Activated CD4-positive, alpha-beta T cell treated with anti-CD3 and anti-CD28 coated beads for 48 hours (primary cell): Measurements from ENCODE around the gene CEBPZOS.
A peak's percentile ranks its signal among the peaks of the same experiment; 100 is the strongest.
"Not testable (repeated sequence)": the region's sequence is repeated elsewhere in the genome, so short reads cannot be mapped to it uniquely, and the experiment has no call there.

ENCODE experiments used
- DNase-seq: peaks from one replicate; pipeline ENCODE4 v3.0.0-alpha.2; 2020

The CEBPZOS gene

DNA sequence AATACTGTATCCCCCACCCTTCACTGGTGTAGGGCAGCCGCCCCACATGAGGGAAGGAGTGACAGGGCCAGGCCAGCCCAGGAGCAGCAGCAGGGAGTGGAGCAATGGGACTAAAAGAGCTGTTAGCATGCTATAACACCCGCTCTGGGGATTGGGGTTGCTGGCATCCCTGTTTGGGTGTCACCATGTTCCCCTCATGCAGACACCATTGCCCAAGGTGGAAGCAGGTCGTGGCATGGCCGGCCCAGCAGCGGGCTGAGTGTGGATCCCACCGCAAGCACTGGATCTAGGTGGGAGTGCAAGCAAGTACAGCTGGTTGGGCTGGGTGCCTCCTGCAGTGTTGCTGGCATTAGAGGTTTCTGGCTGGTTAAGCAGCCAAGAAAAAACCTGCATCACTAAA is 4.5 kb upstream of the CEBPZOS start:
- no peak for DNase-seq

DNA sequence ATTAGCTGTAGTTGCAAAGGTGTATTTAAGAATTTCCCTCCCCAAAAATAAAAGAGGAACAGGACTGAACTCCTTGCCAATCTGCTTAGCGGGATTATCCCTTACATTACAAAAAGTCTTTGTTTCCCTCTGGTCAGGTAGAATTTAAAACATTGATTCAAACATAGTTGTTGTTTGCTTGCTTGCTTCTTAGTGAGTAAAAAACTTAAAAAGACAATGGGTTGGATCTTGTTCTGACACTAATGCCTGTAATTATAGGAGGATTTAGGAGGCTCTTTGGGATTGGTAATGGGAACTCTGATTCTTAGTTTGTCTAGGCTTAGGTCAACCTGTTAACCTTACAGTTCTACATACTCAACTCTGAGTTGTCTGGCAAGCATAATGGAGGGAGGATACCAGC is 3.7 kb upstream of the CEBPZOS start:
- DNase-seq, result no peak

DNA sequence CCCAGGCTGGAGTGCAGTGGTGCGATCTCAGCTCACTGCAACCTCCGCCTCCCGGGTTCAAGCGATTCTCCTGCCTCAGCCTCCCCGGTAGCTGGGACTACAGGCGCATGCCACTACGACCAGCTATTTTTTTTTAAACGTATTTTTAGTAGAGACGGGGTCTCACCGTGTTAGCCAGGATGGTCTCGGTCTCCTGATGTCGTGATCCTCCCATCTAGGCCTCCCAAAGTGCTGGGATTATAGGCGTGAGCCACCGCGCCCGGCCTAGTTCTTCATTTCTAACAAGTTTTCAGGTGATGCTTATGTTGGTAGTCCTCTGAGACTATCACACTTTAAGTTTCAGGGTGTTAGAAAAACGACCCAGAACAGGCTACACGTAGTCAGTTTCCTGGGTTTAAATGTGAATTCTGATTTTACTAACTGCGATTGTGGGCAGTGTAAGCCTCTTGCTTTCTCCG is 405 bp upstream of the CEBPZOS start:
- not testable (repeated sequence) for DNase-seq

DNA sequence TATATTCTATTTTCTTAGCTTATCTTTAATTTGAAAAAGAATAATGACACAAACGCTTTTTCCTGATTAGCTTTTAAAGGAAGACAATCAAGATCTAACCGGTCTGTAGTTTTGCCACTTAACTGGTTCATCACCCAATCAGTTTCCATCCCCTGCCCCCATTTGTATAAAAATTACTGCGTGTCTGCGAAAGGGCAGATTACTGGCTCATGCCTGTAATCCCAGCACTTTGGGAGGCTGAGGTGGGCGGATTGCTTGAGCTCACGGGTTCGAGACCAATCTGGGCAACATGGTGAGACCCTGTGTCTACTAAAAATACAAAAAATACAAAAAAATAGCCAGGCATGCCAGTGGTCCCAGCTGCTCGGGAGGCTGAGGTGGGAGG is 2.4 kb downstream of the CEBPZOS start:
- DNase-seq, result no peak

DNA sequence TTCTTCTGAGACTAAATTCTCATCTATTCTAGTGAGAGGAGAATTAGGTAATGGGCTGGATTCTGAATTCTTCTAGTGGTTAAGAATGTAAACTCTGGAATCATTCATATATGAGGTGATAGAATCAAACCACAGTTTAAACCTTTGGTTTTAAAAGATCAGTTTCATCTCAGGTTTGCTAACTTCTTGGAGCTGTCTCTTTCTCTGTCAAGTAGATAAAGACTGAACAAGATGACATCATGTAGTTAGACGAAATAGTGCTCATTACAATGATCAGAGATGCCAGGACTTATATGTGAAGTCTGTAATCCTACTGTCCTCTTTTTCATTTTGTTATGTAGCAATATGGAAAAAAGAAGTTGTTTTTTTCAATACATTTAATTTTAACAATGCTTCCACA is 4.9 kb downstream of the CEBPZOS start:
- DNase-seq, result no peak

DNA sequence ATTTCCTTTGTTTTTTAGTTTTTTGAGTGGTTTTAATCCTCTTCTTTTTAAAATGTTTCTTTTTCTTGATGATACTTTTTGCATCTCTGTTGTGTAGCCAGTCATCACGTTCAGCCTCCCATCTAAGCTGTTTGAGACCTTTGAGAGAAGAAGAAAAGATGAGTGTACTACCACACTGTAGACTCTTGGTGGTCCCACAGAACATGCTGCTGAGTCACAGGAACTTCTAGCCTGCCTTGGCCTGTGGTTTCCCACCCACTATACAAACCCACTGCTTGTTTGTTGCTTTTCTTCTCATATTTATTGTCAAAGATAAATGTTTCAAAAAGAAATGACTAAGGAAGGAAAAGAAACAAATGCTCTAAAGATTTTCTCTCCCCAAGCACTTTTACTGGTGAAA is 5.5 kb downstream of the CEBPZOS start:
- peak; percentile 27 for DNase-seq

DNA sequence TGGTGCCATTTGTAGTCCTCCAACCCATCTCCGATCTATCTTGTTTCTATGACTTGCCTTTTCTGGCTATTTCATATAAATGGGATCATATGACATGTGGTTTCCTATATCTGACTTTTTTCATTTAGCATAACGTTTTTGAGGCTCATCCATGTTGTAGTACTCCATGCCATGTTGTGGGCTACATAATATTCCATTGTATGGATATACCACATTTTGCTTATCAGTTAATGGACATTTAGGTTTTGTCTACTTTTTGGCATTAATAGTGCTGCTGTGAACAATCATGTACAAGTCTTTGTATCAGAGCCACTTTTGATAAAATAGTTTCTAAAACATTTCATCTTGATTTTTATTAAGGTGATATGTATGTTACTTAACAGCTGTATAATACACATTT is 7.4 kb downstream of the CEBPZOS start:
- no peak for DNase-seq

DNA sequence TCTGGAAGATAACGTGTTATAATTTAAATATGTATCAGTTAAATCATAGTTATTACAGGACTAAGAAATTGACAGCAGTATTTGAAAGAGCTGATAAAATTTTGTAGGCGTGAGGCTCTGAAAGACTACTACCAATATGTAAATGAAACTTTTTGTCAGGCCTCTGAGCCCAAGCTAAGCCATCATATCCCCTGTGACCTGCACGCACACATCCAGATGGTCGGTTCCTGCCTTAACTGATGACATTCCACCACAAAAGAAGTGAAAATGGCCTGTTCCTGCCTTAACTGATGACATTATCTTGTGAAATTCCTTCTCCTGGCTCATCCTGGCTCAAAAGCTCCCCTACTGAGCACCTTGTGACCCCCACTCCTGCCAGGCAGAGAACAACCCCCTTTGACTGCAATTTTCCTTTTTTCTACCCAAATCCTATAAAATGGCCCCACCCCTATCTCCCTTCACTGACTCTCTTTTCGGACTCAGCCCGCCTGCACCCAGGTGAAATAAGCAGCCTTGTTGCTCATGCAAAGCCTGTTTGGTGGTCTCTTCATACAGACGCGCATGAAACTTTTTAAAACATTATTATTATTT is 8.9 kb downstream of the CEBPZOS start:
- DNase-seq, result not testable (repeated sequence)

DNA sequence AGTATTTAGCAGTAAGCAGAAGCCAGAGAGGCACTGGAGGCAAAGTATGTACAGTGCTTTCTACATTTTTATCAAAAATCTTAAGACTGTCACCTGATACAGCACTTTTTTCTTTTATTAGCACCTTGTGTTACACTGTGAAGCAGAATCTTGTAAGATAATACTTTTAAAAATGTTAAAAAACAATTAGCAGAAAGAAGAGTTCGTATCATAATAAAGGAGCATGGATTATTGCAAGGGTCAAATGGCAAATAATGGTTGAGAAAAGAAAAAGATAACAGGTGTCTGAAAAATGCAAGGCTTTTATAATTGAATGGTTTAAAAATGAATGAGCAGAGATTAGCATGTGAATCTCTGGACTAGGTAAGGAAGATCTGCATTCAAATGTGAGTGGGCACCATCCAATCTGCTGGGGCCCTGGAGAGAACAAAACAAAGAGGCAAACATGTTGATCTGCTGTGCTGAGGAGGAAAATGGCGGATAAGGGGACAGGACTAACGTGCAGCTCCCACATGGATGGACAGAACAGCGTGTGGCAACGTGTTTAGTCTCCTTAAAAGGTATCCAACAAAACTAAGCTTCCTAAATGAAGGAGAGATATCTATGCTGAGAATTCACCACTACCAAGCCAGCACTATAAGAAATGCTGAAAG is 9.5 kb downstream of the CEBPZOS start:
- DNase-seq, result no peak

DNA sequence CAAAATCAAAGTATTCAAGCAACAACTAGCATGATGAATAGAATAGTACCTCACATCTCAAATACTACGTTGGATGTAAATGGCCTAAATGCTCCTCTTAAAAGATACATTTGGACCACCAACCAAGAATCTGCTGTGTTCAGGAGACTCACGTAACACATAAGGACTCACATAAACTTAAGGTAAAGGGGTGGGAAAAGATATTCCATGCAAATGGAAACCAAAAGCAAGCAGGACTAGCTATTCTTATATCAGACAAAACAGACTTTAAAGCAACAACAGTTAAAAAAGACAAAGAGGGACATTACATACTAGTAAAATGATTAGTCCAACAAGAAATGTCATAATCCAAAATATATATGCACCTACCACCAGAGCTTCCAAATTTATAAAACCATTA is 10.5 kb downstream of the CEBPZOS start:
- DNase-seq, result not testable (repeated sequence)

DNA sequence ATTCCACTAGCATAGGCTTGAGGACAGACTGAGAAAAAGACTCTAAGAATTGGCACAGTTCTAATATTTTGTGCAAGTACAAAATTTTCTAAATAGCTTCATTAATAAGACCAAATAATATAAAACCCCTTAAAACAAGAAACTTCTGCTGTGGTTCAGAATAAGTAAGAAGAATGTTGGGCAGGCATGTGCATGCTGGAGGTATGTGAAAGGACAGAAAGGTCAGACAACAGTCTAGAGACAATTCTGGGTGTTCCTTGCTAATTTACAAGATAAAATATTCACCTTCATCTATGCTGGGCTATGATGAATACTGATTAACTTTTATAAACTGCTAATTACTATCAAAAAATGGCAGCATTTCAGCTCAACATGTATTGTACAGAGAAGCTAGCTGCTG is 14.9 kb downstream of the CEBPZOS start:
- DNase-seq, result no peak

DNA sequence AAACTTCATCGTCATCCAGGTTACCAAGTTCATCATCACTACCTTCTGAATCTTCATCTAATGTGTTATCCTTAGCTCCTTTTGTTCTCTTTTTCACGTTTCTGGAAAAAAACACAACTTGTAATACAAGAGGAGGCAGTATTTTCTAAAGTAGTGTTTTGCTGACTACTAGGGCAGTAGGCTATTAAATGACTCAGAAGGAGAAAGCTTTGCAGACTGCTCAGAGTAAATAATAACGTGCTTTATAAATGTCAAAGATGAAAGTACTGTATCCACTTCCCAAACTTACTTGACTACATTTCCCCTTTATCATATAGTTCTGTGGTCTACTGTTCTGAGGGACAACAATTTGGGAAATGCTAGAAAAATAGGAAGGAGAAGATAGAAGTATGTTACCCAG is 15.6 kb downstream of the CEBPZOS start:
- no peak for DNase-seq

DNA sequence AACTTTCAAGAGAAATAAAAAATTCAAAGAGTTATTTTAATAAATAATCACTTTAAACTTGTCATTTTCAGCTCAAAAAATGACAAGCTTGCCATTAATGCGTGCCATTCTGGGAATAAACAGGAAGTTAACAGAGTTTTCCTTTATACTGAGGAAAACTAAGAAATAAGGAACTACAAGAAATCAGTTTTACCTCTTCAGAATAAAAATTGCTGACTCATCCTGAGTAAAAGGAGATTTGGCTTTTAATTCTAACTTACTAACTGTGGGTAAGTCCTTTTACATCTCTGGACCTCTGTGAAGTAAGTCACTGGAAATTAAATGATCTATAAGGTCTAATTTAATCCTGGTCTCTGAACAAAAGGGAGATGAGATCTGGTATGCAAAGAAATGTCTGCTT is 19.0 kb downstream of the CEBPZOS start:
- DNase-seq, result no peak

DNA sequence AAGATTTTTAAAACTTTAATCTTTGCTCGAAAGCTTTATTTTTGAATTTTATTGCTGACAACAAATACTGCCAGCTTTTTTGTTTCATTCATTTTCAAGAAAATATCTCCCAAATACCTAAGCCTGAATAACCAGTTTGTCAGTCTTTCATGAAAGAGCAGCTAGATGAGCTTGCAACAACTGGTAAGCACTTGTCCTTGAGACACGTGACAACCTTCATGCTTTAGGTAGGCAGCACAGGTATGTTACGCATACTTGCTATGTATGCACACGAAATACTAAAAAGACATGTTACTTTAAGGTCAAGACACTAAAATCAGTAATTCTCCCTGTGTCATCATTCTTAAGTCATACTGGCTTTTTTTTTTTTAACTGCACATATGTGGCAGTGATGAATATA is 22.8 kb downstream of the CEBPZOS start:
- DNase-seq, result no peak

DNA sequence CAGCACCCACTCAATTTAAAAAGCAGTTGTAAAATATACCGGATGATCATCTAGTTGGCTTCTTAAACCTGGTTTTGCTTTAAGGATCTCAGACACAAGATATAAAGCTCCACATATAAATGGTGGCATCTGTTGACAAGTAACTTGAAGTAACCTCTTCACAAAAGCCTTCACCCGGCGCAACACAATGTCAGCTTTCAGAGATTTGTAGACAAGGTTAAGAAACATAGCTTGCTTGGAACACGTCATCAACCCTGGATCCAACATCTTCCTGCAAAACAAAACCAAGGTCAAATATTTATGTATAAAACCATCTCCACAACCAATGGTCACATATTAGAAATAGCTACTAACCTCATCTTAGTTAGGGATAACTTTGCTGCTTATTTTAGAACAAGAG is 26.8 kb downstream of the CEBPZOS start:
- no peak for DNase-seq

DNA sequence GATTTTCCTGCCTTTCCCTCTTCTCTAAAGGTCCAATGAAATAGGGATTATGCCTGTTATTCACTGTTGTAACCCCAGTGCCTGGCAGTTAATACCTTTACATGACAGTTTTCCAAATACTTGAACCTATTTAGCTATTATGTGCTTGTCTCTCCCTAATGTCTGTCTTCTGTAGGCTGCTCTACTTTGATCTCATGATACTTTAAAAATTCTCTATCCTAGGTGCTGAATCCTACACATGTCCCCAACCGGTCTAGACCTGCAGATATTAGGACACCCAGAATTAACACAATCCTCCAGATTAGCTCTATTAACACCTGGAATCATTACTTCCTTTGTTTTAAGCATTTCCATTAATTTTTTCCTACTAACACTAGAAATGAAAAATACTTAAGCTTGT is 27.8 kb downstream of the CEBPZOS start:
- DNase-seq, result no peak

DNA sequence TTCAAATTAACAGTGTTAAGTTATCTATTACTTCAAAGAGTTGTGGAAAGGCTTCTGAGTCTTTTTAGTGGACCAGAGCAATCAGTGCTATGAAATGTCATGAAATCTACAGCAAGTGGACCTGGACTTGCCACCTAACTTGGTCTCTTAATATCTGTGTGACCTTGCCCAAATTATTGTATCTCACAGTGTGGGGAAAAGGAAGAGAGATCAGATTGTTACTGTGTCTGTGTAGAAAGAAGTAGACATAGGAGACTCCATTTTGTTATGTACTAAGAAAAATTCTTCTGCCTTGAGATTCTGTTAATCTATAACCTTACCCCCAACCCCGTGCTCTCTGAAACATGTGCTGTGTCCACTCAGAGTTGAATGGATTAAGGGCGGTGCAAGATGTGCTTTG is 28.8 kb downstream of the CEBPZOS start:
- not testable (repeated sequence) for DNase-seq

DNA sequence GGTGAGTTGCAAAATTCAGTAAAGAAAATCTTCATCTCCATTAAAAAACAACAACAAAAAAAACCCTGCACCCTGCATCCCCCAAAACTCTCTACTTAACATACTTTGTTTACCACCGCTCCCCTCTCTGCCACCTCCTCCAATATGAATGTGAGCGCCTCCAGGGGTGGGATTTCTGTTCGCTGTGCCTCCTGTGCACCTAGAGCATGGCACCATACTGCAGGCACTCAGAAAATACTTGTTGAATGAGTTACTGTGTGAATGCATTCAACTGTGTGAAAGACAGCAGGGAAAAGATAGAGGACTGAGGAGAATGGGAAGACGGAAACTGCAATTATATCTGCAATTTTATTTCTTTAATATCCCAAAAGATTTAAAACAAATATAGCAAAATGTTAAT is 30.6 kb downstream of the CEBPZOS start:
- no peak for DNase-seq

DNA sequence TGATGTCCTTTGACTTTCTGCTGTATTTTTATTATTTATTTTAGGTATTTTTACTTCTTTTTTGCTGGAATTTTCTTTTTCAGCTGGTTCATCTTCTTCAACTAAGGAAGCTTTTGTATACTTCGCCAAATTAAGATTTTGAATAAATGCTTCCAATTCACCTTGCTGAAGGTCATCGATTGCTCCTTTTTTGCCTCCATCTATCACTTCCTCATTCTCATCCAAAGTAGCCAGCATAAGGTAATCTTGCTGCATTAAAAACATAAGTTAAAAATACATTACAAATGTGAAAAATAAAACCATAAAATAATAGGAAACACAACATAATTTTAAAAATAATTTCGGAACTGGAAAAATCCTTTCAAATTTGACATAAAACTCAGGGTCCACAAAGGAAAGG is 32.5 kb downstream of the CEBPZOS start:
- no peak for DNase-seq

DNA sequence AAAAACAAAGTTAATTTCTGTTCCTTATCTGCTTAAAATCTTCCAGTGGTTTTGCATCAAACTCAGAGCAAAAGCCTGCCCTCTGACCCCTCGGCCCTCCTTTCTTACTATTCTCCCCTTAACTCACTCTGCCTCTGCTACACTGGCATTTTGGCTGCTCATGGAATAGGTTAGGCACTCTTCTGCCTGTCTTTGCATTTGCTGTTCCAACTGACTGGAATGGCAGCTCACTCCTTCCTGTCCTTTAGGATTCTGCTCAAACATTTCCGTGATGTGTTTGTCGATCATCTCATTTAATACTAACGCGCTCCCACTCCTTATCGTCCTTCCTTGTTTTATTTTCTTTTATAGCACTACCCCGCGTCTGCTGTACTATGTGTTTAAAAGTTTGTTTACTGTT is 34.3 kb downstream of the CEBPZOS start:
- no peak for DNase-seq

DNA sequence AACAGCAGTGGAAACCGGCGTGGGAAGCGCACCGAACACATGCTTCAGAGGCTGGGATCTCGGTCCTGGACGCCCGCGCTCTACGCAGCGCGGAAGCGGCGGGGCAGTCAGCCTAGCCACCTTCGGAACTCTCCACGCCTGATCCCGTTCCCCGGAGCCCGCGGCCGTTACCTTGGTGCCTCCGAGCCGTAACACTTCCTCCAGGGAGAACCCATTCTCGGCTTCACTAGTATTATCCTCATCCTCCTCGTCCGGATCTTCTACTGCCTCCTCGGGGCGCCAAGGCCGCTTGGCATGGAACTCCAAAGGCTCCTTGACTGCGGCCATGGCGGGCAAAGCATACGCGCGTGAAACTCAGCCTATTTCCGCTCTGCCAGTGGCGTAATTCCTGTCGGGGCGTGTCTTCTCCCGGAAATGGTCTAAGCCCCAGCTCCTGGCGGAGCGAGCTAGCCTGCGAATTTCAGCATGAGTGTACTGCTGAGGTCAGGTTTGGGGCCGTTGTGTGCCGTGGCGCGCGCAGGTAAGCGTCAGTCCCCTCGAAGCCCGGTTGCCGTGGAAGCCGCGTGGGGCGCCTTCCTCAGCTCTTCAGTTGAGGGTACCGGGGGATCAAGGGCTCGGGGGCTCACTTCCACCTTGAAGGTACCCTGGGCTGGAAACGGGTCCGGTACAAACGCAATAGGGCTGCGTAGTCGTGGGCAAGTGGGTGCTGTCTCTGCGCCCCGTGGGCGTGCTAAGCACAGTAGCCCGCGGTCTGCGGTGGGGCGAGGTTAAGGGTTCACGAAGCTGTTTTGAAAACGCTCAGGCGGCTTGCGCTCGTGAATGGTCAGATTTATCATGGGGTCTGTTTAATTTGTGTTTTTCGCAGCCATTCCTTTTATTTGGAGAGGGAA is 35.2 kb downstream of the CEBPZOS start, which contains the start of the genes CEBPZ and NDUFAF7:
TSS of gene CEBPZ (minus strand) at position 356 of the 890 bp plus-strand sequence. CDS start at position 327, 29 bp downstream.
TSS of gene NDUFAF7 (plus strand) at position 418 of the 890 bp plus-strand sequence. CDS start at position 466, 48 bp downstream.
- DNase-seq, result peak; percentile 94

DNA sequence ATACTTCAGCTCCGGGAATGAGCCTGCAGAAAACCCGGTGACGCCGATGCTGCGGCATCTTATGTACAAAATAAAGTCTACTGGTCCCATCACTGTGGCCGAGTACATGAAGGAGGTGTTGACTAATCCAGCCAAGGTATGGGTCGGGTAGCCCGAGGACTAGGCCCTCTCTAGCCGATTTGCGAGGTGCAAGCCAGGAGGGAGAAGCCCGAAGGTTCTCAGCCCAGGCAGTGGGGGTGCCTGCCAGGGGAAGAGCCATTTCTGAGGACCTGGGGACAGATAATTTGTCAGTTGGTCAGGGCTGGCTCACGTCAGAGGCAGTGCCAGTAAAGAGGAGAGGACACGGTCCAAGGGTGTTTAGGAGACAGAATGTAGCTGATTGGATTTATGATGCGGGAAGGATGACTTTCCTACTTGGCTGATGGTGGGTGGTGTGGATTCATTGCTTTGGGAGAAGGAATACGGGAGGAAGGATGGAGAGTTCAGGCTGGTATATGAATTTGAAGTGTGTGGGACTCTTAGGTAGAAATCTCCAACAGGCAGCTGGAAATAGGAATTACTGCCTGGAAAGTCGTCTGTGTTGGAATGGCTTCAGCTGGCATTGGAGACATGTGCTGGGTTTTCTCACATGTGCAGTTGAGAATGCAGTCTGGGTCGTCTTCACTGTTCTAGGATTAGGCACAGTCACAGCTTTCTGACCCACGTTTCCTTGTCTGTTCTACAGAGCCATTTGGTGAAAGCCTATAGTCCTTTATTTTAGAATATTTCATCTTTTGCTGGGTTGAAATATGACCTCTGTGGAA is 36.0 kb downstream of the CEBPZOS start:
- peak; percentile 20 for DNase-seq

DNA sequence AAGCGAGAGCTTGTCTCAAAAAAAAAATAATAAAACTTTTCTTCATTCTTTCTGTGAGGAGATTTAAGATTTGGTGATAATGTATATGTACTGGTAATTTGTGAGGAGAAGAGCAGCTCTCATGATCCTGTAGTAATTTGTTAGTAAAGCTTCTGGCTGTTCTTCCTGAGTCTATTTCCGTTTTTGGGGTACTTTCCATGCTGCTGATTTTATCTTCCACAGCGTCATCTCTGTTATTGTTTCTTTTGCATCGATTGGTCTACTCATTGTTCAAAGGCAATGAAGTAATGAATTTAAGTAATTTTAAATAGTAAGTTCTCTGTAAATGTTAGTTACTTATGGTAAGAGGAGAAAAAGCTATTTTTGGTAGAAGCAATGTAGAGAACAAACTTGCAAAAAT is 47.1 kb downstream of the CEBPZOS start:
- no peak for DNase-seq
